MM.1S (cell line): Measurements from ENCODE around the gene RAB34.

Experiments
- EZH2 ChIP-seq: fragments of 300-600 bp; sonication (generic); optimal IDR thresholded peaks from 2 replicates; pipeline ENCODE3; 2017; ENCODE audit warnings: low read depth, mild to moderate bottlenecking, antibody characterized with exemption, low read length, mixed read lengths
- TF ChIP-seq, protein P1 (sequence below): fragments of 300-600 bp; sonication (generic); IDR thresholded peaks from 2 replicates; pipeline ENCODE4 v1.5.1; 2016; ENCODE audit warnings: antibody characterized with exemption, low read length, mixed read lengths

DNA sequence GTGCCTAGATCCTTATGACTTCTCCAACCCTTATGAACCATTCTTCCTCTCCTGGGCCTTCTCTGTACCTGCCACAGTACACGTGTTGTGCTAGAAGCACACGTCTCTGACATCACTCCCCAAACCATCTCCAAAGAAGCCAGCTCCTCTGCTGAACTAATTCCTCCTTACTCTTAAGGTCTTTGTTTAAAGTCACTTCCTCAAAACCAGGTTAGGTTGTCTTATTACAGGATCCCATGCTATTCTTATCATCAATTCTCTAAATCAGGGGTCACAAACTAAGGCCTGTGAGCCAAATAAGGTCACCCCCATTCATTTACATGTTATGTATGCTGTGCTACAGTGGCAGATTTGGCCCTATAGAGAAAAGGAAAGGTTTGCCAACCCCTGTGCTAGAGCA, 51.7 kb downstream of the RAB34 start:
- TF ChIP-seq, protein P1, sequence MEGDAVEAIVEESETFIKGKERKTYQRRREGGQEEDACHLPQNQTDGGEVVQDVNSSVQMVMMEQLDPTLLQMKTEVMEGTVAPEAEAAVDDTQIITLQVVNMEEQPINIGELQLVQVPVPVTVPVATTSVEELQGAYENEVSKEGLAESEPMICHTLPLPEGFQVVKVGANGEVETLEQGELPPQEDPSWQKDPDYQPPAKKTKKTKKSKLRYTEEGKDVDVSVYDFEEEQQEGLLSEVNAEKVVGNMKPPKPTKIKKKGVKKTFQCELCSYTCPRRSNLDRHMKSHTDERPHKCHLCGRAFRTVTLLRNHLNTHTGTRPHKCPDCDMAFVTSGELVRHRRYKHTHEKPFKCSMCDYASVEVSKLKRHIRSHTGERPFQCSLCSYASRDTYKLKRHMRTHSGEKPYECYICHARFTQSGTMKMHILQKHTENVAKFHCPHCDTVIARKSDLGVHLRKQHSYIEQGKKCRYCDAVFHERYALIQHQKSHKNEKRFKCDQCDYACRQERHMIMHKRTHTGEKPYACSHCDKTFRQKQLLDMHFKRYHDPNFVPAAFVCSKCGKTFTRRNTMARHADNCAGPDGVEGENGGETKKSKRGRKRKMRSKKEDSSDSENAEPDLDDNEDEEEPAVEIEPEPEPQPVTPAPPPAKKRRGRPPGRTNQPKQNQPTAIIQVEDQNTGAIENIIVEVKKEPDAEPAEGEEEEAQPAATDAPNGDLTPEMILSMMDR = no peak
- TF ChIP-seq EZH2 = no peak
